GM21360 (cell line): ENCODE measurements around the gene AURKAIP1.
"Not testable (repeated sequence)": the region's sequence is repeated elsewhere in the genome, so short reads cannot be mapped to it uniquely, and the experiment has no call there.

ENCODE experiments used
- ATAC-seq: cut with Tn5 transposase; IDR thresholded peaks from one replicate; pipeline ENCODE4 v1.9.1; 2021; ENCODE audit warnings: mild to moderate bottlenecking, moderate library complexity; ENCODE audit not compliant: unreplicated experiment

Gene AURKAIP1

DNA sequence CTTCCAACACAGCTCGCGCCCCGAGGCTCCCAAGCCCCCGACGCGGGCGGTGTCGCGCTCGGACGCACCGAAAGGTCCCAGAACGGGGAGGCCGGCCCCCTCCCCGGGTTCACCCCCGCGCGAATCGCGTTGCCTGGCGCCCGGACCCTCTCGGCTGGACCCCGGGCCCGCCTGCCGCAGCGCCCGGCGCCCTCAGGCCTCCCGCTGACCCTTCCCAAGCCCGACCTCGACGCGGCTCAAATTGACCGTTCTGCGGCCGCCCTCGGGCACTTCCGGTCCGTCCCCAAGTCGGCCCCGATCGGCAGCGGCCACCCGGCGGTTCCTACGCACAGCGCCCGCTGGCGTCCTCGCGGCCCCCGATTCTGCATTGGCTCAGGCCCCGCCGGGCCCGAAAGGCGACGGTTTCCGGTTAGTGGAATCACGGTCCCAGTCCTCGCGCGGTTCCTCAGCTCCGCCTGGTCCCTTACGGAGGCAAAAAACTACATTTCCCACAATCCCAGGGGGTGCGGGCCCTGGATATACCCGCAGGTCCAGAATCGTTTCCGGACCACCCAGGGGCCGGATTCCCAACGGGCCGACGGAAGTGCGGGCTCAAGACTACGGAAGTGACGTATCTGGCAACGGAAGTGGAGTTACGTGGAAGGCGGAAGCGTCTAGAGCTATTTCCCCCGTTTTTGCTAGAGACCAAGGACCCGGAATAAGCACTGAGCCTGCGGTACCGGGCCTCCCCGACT lies at the start of gene AURKAIP1:
Gene AURKAIP1, minus strand, starts transcription at position 279 of the 734 bp plus-strand sequence. CDS start 451 bp downstream, outside the sequence.
- peak; percentile 83 for ATAC-seq

DNA sequence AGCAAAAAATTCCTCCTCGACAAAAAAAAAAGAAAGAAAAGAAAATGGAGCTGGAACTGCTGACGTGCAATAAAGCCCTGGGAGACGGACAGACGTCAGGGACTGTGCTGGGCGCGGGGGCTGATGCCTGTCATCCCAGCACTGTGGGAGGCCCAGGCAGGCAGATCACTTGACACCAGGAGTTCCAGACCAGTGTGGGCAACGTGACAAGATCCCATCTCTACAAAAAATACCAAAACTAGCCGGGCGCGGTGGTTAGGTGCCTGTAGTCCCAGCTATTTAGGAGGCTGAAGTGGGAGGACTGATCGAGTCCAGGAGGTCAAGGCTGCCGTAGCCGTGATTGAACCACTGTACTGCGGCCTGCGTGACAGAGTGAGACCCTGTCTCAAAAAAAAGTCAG lies 49.7 kb upstream of the AURKAIP1 start:
- ATAC-seq: no peak

DNA sequence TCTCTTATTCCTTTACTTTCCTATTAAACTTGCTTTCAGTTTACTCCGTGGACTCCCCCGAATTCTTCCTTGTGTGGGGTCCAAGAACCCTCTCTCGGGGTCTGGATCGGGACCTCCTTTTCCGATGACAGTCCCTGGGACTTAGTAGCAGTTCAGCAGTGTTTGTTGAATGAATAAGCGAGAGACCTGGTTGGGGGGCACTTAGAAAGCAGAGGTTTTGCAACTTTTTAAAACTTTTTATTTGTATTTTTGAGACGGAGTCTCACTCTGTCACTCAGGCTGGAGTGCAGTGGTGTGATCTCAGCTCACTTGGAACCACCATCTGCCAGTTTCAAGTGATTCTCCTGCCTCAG lies 48.2 kb upstream of the AURKAIP1 start:
- no peak for ATAC-seq

DNA sequence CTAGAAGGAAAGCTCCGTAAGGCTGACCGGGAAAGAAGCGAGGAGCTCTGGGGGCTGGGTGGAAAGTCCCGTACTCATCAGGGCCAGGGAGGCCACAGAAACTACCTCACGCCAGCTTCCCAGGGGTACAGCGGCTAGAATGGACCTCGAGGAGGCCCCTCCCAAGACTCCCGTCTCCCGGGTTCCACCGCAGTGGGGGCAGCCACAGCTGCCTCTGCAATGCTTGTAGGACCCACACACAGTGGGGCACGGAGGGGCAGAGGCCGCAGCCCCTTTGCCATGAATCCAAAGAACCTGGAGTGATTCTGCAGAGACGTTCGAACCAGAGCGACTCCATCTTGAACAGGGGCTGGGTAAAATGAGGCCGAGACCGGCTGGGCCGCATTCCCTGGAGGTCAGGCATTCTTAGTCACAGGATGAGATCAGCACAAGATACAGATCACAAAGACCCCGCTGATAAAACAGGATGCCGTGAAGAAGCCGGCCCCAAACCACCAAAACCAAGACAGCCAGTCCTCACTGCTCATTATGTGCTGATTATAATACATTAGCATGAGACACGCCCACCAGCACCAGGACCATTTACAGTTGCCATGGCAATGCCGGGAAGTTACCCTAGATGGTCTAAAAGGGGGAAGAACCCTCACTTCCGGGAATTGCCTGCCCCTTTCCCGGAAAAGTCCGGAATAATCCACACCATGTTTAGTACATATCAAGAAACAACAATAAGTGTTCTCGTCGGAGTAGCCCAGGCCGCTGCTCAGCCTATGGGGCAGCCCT lies 47.6 kb upstream of the AURKAIP1 start:
- no peak for ATAC-seq

DNA sequence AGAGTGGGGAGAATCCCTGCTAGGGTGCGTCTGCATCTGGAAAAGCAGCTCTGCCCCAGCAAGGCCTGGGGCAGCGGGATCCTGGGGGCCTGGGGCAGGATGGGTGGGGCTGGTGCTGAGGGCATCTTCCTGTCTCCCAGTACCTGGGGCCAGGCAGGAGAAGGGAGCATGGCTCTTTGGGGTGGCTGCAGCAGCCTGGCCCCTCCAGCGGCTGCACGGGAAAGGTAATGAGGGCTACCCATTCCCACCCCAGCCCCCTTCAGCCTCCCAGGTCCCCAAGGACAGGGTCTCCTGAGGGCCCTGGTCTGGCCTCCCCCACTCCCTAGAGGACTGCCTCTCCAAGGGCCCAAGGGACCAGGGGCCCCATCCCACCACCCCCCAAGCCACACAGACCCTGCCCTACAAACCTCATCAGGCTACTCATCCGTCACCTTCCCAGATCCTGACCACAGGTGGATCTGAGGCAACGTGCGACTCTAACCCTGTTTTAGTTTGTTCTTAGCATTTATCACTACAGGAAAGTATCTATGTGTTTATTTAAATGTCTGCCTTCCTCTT lies 47.0 kb upstream of the AURKAIP1 start:
- ATAC-seq: no peak

DNA sequence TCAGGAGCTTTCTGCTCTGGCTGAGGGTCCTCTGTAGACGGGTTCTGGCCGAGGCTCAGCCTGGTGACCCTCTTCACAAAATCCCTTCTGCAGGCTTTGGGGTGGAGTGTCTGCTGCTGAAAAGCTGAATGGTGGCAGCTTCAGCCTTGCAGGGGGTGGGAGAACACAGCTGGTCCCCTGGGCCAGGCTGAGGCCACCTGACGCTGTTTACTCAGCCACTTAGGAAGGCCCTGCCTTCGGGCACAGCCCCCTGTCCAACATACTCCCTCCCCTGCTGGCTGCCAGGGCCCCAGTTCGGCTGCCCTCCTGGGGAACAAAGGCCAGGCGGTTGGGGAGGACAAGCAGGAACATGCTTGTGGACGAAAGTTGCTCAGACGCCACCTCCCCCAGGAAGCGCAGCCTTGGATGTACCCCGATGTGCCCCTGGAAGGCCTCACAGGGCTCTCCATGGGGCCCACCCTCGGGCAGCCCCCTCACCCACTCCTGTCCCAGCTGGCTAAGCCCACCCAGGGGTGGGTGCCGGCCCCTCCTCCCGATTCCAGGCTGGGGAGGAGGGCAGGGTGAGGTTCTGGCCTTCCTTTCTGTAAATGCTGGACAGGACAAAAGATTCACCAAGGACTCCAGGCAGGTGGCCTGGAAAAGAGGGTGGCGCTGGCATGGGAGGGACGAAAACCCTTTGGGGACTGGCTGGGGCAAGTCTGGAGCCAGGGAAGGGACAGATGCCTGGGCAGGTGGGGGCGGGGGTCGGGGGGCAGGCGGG lies 46.3 kb upstream of the AURKAIP1 start, which contains the start of gene ANKRD65:
Gene ANKRD65, minus strand, starts transcription at position 130 of the 760 bp plus-strand sequence. CDS start 271 bp downstream, outside the sequence.
- no peak for ATAC-seq

DNA sequence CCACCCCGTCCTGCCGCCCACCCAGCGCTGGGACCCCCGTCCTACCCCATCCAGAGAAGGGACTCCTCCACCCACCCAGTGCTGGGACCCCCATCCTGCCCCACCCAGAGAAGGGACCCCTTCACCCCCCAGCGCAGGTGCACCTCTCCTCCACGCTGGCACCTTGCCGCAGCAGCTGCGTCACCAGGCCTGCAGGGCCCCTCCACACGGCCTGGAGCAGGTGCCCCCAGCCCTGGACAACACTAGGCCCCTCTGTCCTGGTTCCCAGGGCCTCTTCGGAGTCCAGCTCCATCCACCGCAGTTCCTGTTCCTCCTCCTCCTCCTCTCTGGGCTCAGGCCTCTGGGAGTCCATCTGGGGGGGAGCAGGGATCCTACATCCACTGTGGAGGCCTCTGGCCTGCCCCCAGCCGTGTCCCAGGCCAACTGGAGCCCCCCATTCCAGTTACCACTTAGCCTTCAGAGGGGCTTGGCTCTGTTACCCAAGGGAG lies 45.7 kb upstream of the AURKAIP1 start:
- no peak for ATAC-seq

DNA sequence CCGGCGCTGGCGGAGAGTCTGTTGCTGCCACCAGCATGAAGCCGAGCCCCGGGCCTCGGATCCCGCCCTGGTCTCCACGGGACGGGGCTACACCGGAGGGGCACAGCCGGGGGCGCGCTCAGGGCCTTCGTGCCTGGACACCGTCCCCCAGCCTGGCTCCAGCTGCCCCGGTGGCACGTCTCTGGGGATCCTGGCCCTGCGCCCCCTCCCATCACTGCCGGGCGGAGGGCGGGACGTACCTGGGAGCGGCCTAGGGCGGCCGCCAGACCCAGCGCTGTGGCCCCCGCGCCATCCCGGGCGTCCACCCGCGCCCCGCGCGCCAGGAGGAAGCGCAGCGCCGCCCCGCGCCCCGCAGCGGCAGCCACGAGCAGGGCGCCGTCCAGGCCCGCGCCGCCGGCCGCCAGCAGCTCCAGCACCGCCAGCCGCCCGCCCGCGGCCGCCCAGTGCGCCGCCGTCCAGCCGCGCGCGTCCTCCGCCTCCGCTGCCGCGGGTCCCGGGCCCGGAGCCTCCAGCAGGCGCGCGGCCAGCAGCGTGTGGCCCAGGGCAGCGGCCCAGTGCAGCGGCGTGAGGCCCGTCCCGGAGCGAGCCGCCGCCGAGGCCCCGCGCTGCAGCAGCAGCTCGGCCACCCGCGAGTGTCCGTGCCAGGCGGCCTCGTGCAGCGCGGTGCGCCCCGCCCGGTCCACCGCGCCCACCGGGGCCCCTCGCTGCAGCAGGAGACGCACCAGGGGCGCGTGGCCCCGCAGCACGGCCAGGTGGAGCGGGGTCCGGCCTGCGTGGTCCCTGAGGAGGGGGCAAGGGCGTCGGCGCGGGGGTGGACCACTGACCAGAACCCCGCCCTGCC lies 45.0 kb upstream of the AURKAIP1 start:
- no peak for ATAC-seq

DNA sequence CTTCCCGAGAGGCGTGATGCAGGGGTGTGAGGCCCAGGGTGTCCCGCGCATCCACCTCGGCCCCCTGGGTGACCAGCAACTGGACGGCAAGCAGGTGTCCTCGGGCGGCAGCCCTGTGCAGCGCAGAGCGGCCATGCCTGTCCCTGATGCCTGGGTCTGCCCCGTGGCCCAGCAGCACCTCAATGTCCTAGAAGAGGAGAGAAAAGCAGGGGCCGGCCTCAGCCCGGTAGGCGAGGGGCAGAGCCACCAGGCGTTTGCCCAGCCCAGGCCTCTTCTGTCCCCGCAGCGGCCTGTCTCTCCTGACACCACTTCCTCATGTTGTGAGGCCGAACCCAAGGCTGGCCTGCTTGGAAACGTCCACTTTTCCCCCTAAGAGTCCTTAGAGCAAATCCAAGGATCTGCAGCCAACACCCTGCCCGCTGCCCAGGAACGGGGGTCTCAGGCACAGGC lies 44.4 kb upstream of the AURKAIP1 start:
- no peak for ATAC-seq

DNA sequence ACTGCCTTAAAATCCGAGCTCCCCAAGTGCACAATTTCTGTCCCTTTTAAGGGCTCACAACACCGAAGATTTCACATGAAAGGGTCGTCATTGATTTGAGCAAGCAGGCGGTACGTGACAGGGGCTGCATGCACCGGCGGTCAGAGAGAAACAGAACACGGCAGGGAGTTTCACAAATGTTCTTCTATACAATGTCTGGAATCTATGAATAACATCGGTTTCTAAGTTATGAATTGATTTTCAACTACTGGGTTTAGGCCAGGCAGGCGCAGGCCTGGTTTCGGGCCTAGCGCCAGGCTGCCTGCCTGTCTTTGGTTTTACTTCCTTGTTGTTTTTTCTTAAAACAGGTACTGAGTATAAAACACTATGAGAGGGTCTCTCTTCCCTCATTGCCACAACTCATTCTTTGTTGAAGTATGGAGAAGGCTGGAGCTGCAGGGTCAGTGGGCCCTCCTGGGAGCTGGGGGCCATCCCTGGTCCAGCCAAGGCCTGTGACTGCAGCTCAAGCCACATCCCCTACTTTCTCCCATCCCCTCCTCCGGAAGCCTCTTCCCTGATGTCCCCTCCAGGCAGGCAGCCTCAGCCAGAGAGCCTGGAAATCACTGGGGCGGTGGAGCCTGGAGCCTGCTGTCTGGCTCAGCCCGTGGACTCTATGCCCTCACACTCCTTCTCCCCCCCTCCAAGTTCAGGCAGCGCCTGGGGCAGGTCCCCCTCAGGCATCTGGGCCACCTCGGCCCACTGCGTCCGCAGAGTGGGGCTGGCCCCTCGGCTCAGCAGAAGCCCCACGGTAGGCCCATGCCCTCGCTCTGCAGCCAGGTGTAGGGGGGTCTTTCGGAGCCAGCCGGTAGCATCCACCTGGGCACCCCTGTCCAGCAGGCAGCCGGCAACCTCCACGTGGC lies 43.7 kb upstream of the AURKAIP1 start:
- no peak for ATAC-seq

DNA sequence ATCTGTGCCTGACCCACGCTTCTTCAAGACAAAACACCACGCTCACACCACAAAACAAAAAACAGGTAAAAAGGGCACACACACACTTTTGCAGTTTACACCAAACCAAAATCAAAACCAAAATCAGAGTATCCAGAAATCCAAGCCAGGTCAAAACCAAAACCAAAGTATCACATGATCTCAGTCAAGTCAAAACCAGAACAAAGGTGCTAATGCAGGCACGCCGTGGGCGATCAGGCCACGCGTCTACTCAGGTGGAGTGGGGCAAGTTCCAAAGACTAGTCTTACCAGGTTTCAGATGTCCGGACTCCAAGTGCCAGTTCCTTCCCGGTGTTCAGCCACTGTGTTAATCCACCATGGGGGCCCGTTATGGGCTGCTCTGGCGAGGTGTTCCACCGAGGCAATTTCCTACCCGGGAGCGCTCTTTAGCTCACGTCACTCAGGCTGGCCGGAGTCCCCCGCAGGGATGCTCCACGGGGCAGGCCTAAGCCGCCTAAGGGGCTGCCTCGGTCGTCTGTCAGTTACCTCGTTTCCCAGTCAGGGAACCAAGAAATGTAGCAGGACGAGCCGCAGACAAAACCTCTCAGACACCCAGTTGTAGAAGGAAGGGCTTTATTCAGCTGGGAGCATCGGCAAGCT lies 42.9 kb upstream of the AURKAIP1 start:
- not testable (repeated sequence) for ATAC-seq

DNA sequence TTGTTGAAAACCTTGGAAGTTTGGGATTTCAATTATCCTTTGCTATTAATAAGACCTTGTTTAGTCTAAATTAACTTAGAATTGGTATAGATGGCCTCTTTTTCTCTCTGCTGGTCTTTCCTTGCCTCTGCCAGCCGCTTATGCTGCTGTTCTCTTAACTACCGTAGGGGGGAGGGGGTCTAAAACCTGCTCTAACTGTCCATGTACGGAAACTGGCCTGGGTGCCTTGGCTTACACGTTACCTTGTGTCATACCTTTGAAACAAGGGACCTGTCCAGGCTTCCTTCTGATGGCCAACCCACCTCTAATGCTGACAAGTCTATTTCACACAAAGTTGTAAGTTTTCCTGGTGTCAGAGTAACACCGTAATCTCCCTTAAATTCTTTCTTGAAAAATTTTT lies 42.4 kb upstream of the AURKAIP1 start:
- ATAC-seq: not testable (repeated sequence)

DNA sequence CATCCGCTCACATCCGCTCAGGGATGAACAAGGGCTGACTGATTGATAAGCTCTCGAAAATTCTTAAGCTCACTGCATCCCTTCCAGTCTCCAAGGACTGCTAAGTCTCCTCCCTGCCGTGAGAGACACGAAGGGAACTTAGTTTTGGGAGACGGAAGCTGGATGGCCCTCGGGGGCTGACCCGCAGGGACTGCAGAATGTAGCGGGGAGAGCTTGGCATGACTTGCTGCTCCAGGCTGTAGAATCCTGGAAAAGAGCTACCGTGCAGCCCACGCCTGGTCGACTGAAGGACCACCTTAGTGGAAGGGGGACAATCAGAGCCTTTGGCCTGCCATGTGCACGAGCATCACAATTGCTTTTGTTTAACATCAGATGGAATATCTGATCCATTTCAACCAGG lies 40.7 kb upstream of the AURKAIP1 start:
- ATAC-seq: no peak

DNA sequence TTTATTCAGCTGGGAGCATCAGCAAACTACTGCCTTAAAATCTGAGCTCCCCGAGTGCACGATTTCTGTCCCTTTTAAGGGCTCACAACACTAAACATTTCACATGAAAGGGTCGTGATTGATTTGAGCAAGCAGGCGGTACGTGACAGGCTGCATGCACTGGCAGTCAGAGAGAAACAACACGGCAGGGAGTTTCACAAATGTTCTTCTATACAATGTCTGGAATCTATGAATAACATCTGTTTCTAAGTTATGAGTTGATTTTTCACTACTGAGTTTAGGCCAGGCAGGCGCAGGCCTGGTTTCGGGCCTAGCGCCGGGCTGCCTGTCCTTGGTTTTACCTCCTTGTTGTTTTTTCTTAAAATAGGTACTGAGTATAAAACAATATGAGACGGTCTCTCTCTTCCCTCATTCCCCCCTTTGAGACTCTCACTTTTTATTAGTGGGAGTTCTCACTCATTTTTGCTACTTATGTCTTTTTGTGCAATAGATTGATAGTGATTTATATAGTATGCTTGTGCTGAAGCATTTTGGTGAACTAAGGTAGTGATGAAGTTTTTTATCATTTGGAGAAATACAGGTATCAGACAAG lies 37.4 kb upstream of the AURKAIP1 start:
- ATAC-seq: not testable (repeated sequence)

DNA sequence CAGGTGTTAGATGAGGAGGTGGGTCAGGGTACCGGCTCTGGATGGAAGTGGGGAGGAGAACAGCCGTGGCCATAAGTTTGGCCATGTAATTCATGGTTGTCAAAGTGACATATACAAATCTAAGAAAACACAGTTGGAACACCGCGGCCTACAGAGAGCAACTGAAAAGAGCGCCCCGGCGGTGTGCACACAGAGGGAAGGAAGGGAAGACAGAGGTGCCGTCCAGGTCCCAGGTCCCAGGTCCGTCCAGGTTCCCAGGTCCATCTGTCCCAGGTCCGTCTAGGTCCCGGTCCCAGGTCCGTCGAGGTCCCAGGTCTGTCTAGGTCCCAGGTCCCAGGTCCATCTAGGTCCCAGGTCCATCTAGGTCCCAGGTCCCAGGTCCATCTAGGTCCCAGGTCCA lies 36.6 kb upstream of the AURKAIP1 start:
- ATAC-seq: no peak

DNA sequence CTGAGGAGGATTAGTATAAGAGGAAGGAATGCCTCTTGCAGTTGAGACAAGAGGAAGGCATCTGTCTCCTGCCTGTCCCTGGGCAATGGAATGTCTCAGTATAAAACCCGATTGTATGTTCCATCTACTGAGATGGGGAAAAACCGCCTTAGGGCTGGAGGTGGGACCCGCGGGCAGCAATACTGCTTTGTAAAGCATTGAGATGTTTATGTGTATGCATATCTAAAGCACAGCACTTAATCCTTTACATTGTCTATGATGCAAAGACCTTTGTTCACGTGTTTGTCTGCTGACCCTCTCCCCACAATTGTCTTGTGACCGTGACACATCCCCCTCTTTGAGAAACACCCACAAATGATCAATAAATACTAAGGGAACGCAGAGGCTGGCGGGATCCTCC lies 35.2 kb upstream of the AURKAIP1 start:
- not testable (repeated sequence) for ATAC-seq

DNA sequence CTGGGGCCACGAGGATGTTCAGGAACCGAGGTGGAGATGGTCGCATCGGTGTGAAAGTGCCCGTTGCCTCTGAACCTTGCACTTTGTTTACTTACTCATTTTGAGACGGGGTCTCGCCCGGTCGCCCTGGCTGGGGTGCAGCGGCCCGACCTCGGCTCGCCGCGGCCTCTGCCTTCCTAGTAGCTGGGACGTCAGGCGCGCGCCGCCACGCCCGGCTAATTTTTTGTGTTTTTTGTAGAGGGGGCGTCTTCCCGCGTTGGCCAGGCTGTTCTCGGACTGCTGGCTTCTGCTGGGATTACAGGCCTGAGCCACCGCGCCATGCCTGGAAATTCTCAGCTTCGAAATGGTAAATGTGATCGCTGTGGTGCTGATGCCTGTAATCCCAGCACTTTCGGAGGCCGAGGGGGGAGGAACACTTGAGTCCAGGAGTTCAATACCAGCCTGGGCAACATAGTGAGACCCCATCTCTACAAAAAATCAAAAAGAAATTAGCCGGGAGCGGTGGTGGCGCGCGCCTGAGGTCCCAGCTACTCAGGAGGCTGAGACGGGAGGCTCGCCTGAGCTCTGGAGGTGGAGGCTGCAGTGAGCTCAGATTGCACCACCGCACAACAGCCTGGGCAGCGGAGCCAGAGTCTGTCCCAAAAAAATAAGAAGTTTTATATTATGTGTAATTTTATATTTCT lies 32.8 kb upstream of the AURKAIP1 start:
- ATAC-seq: peak; percentile 20
